OCI-LY7 (cell line): ENCODE results near the gene PKD1L1. TPM values are rescaled to one million over a fixed set of nuclear protein-coding genes. Genes with fewer than 3 reads are reported as not detected.
A peak's percentile ranks its signal among the peaks of the same experiment; 100 is the strongest.

Source experiments
- BruUV-seq: library from RNA; stranded (reverse); fragments of 400-500 nt; replicated peaks from 2 replicates; lab custom pipeline; 2021; lab: Mats Ljungman, UMichigan
- CTCF ChIA-PET: fragments of 300-600 bp; sonication (Branson Sonifier 250); formaldehyde crosslinking; loops from one replicate; lab custom pipeline; 2022; ENCODE audit warnings: antibody characterized with exemption; ENCODE audit not compliant: unreplicated experiment; lab: Charles Lee
- POLR2A ChIA-PET: fragments of 300-600 bp; sonication (Branson Sonifier 250); formaldehyde crosslinking; loops from one replicate; lab custom pipeline; 2022; ENCODE audit warnings: antibody characterized with exemption; lab: Charles Lee
- DNase-seq: peaks from one replicate; pipeline ENCODE4 v3.0.0-alpha.2; 2015; ENCODE audit warnings: low spot score
- H2AFZ ChIP-seq: fragments of 200-600 bp; sonication (generic), shearing (Covaris generic); 2 replicates; pipeline ENCODE4 v1.6.1; 2014; ENCODE audit warnings: mild to moderate bottlenecking, antibody characterized with exemption, low read length, moderate library complexity
- H3K27ac ChIP-seq: fragments of 200-600 bp; sonication (generic); 2 replicates; pipeline ENCODE4 v1.5.1; 2014; ENCODE audit warnings: mixed run types, low read depth, mild to moderate bottlenecking, moderate library complexity, low read length, inconsistent platforms; ENCODE audit not compliant: poor library complexity, severe bottlenecking
- H3K36me3 ChIP-seq: fragments of 200-600 bp; sonication (generic); 2 replicates; pipeline ENCODE4 v1.6.1; 2014; ENCODE audit warnings: mild to moderate bottlenecking, antibody characterized with exemption, low read length, moderate library complexity, mixed read lengths; ENCODE audit not compliant: insufficient read depth
- H3K4me1 ChIP-seq: fragments of 200-600 bp; sonication (generic); 2 replicates; pipeline ENCODE4 v1.5.1; 2014; ENCODE audit warnings: mild to moderate bottlenecking, low read length; ENCODE audit not compliant: insufficient read depth, poor library complexity, severe bottlenecking
- H3K4me2 ChIP-seq: fragments of 200-600 bp; sonication (generic); 2 replicates; pipeline ENCODE4 v1.6.1; 2014; ENCODE audit warnings: mild to moderate bottlenecking, low read length
- H3K4me3 ChIP-seq: fragments of 200-600 bp; sonication (generic); 2 replicates; pipeline ENCODE4 v1.5.1; 2014; ENCODE audit warnings: mild to moderate bottlenecking, low read depth, low read length; ENCODE audit not compliant: poor library complexity, severe bottlenecking
- H3K79me2 ChIP-seq: fragments of 200-600 bp; sonication (generic); 2 replicates; pipeline ENCODE4 v1.6.1; 2016; ENCODE audit warnings: low read depth, mild to moderate bottlenecking, low read length, moderate library complexity, mixed read lengths; ENCODE audit not compliant: insufficient read depth
- H3K9me2 ChIP-seq: fragments of 200-600 bp; sonication (generic); 2 replicates; pipeline ENCODE4 v1.6.1; 2016; ENCODE audit warnings: mild to moderate bottlenecking, low read length, mixed read lengths; ENCODE audit not compliant: insufficient read depth
- H3K9me3 ChIP-seq: fragments of 200-600 bp; sonication (generic); 2 replicates; pipeline ENCODE4 v1.6.1; 2014; ENCODE audit warnings: mild to moderate bottlenecking, mixed run types, low read length, mixed read lengths
- H4K20me1 ChIP-seq: fragments of 200-600 bp; sonication (generic); 2 replicates; pipeline ENCODE4 v1.6.1; 2014; ENCODE audit warnings: mild to moderate bottlenecking, antibody characterized with exemption, low read length, moderate library complexity, mixed read lengths; ENCODE audit not compliant: insufficient read depth
- EZH2phosphoT487 ChIP-seq: fragments of 200-600 bp; sonication (generic); IDR thresholded peaks from 2 replicates; pipeline ENCODE4 v1.6.1; 2018; ENCODE audit warnings: low read depth, borderline replicate concordance, mild to moderate bottlenecking, mixed run types, antibody characterized with exemption, low read length, moderate library complexity, mixed read lengths
- intact Hi-C: fragments of 100-400 bp; cut with micrococcal nuclease; formaldehyde crosslinking; loops from one replicate; pipeline ENCODE4 v1.10.0; 2022; ENCODE audit not compliant: unreplicated experiment
- total RNA-seq, 2 experiments: library from RNA; depleted of rRNA in 1 of 2; stranded (reverse); fragments of >200 nt in 1 of 2; shearing (Covaris generic) in 1 of 2; gene quantifications; 2 replicates each; pipeline ENCODE4 v1.2.3, GENCODE V29; 2014 to 2022
- TF ChIP-seq, protein P1 (sequence below): fragments of 200-600 bp; sonication (generic); conservative IDR thresholded peaks from 2 replicates; pipeline ENCODE4 v1.5.1; 2014; ENCODE audit warnings: mild to moderate bottlenecking, antibody characterized with exemption, low read length, moderate library complexity, mixed read lengths

The PKD1L1 gene
- total RNA-seq, 2 experiments from 2014 or later, result 0.19 to 0.63 TPM

DNA sequence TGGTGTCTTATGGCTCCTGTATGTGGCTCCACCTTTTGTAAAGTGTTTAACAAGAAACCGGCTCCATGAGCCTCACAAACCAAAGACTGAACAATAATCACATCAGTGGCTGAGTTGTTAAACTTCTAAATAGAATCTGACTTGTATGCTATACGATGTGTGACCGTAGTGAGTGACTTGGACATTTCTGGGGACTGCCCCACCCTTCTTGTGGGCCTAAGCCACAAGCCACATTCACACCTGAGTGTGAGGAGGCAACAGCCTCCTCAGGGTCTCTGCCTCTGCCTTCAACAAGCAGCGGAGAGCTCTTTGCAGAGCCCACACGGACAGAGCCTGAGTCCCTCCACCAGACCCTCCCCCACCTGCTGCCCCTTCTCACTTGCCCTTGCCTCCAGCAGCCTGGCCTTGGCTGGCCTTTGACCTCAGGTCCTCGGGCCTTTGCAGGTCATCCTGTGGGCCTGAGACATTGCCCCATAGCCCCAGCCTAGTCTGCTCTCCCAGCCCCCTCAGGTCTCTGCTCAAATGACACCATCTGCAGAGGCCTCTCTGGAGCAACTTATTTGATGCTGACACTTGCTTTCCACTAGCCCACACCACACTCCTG is 209.6 kb downstream of the PKD1L1 start:
- no peak for TF ChIP-seq EZH2phosphoT487
- TF ChIP-seq, protein P1, sequence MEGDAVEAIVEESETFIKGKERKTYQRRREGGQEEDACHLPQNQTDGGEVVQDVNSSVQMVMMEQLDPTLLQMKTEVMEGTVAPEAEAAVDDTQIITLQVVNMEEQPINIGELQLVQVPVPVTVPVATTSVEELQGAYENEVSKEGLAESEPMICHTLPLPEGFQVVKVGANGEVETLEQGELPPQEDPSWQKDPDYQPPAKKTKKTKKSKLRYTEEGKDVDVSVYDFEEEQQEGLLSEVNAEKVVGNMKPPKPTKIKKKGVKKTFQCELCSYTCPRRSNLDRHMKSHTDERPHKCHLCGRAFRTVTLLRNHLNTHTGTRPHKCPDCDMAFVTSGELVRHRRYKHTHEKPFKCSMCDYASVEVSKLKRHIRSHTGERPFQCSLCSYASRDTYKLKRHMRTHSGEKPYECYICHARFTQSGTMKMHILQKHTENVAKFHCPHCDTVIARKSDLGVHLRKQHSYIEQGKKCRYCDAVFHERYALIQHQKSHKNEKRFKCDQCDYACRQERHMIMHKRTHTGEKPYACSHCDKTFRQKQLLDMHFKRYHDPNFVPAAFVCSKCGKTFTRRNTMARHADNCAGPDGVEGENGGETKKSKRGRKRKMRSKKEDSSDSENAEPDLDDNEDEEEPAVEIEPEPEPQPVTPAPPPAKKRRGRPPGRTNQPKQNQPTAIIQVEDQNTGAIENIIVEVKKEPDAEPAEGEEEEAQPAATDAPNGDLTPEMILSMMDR, result no peak
- H3K4me1 ChIP-seq, result peaks cover 14% of the 10 kb centered on the region
- no peaks in the 10 kb centered on the region for H3K9me2 ChIP-seq
- intact Hi-C loops, result no loop called here
- no peak overlapping the region for H3K4me2 ChIP-seq
- DNase-seq, result no peak
- ChIA-PET CTCF (no interaction called here), POLR2A (no interaction called here)
- BruUV-seq, result no TSS peak
- H3K4me3 ChIP-seq, result no peak overlapping the region
- H3K27ac ChIP-seq, result no peak overlapping the region
- no peaks in the 10 kb centered on the region for H3K36me3 ChIP-seq
- H3K9me3 ChIP-seq, result no peaks in the 10 kb centered on the region
- no peaks in the 10 kb centered on the region for H4K20me1 ChIP-seq
- no peaks in the 10 kb centered on the region for H3K79me2 ChIP-seq
- peak overlapping the region; percentile 49; the same call in 1 of the 2 replicates for H2AFZ ChIP-seq

DNA sequence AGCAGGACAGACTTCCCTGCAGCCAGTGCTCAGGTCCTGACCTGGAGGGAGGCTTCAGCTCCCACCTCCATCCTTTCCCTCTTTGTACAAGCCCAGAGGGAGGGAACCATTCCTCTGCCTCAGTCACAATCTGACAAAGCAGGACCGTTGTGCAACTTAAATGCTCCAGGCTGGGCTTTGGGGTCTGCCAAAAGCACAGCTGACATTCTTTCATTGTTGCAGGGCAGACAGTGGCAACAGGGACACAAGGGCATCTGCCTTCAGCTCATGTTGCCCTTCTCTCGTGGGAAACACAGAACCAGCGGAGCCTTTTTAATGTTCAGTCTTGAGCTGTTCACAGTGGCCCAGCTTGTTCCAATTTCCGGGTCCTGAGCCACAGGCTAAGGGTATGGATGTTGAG is 210.7 kb downstream of the PKD1L1 start:
- Histone ChIP-seq H3K4me2 (no peak overlapping the region), H3K4me3 (no peak overlapping the region), H3K79me2 (no peaks in the 10 kb centered on the region), H3K9me2 (no peaks in the 10 kb centered on the region), H3K36me3 (no peaks in the 10 kb centered on the region), H3K4me1 (peaks cover 14% of the 10 kb centered on the region), H3K27ac (no peak overlapping the region), H3K9me3 (no peaks in the 10 kb centered on the region), H4K20me1 (no peaks in the 10 kb centered on the region), H2AFZ (no peak overlapping the region)
- TF ChIP-seq, protein P1, result no peak
- no peak for TF ChIP-seq EZH2phosphoT487
- POLR2A ChIA-PET, result interaction anchor here (0.6 to 1.7 kb wide), 3 partner anchors 12 to 1726 kb away, joined by 3 read pairs; no protein-coding TSS in a partner anchor
- no TSS peak for BruUV-seq
- no peak for DNase-seq
- intact Hi-C loops, result no loop called here
- CTCF ChIA-PET, result no interaction called here
